ENCODE results near the gene NCK2. TPM values are rescaled to one million over a fixed set of nuclear protein-coding genes. Genes with fewer than 3 reads are reported as not detected.
A peak's percentile ranks its signal among the peaks of the same experiment; 100 is the strongest.

Gene NCK2
- polyA plus RNA-seq, 3 donors, result 2.5 to 18.2 (median 7.6) TPM

GRCh38 chr2:105906481-105906880 lies 161.8 kb downstream of the NCK2 start:
- H3K27ac Mint-ChIP-seq, result peak overlapping the region in 1 of 7 donors; percentile 31
- DNase-seq, result no peak
- H3K4me1 Mint-ChIP-seq, result peaks cover 1% of the 10 kb centered on the region
- no peak overlapping the region for H3K4me3 Mint-ChIP-seq
- no peaks in the 10 kb centered on the region for H3K36me3 ChIP-seq (replicated peaks in 1 of 2; ENCODE audit: control insufficient read depth in 1 of 2, insufficient read depth in 2 of 2, low read length in 2 of 2)
- no peak overlapping the region for H3K9ac ChIP-seq (ENCODE audit: insufficient read depth, low read length, poor library complexity, severe bottlenecking)
- H3K27ac ChIP-seq (ENCODE audit: low read depth in 1 of 2, low read length in 2 of 2), result no peak overlapping the region
- H3K36me3 Mint-ChIP-seq, result no peaks in the 10 kb centered on the region
- peaks cover 0 to 5% (median 2%) of the 10 kb centered on the region in 7 donors for H3K9me3 Mint-ChIP-seq
- no peak overlapping the region for H3K4me2 ChIP-seq (replicated peaks; ENCODE audit: extremely low read depth, low read length, poor library complexity, severe bottlenecking)
- WGBS (ENCODE audit: insufficient coverage), result 100% methylated on average over 1 of the region's 3 CpGs
- no peaks in the 10 kb centered on the region for H3K4me1 ChIP-seq (ENCODE audit: control insufficient read depth in 1 of 2, insufficient read depth in 2 of 2, low read length in 2 of 2)
- H2AFZ ChIP-seq (ENCODE audit: insufficient read depth, low read depth, low read length, poor library complexity, severe bottlenecking), result no peak overlapping the region
- H3K79me2 ChIP-seq (ENCODE audit: insufficient read depth, low read length), result no peaks in the 10 kb centered on the region
- H3K27me3 ChIP-seq (ENCODE audit: control insufficient read depth in 2 of 2, insufficient read depth in 2 of 2, low read length in 2 of 2), result no peaks in the 10 kb centered on the region
- intact Hi-C loops (cut with micrococcal nuclease), result no loop called here
- TF ChIP-seq CTCF (IDR thresholded peaks at IDR 0.05), result no peak
- no peaks in the 10 kb centered on the region for H4K20me1 ChIP-seq (ENCODE audit: insufficient read depth, low read length)
- peaks cover 0 to 7% of the 10 kb centered on the region in 2 donors for H3K9me3 ChIP-seq (replicated peaks in 1 of 2; ENCODE audit: control insufficient read depth in 1 of 2, insufficient read depth in 1 of 2, low read length in 2 of 2)
- no peak overlapping the region for H3K4me3 ChIP-seq (replicated peaks in 1 of 3; ENCODE audit: low read depth in 2 of 3, low read length in 3 of 3)
- H3K27me3 Mint-ChIP-seq (ENCODE audit: low read depth in 3 of 3), result peaks cover 0 to 1% (median 0%) of the 10 kb centered on the region in 3 donors

- no peak overlapping the region for H3K4me2 ChIP-seq (replicated peaks; ENCODE audit: extremely low read depth, low read length, poor library complexity, severe bottlenecking)
- no peak overlapping the region for H3K4me3 Mint-ChIP-seq
- no peaks in the 10 kb centered on the region for H3K36me3 Mint-ChIP-seq
- intact Hi-C loops (cut with micrococcal nuclease), result no loop called here
- H3K4me1 Mint-ChIP-seq, result peaks cover 1% of the 10 kb centered on the region
- H3K9me3 ChIP-seq (replicated peaks in 1 of 2; ENCODE audit: control insufficient read depth in 1 of 2, insufficient read depth in 1 of 2, low read length in 2 of 2), result peaks cover 0 to 5% of the 10 kb centered on the region in 2 donors
- no peaks in the 10 kb centered on the region for H4K20me1 ChIP-seq (ENCODE audit: insufficient read depth, low read length)
- no peaks in the 10 kb centered on the region for H3K36me3 ChIP-seq (replicated peaks in 1 of 2; ENCODE audit: control insufficient read depth in 1 of 2, insufficient read depth in 2 of 2, low read length in 2 of 2)
- H3K27me3 ChIP-seq (ENCODE audit: control insufficient read depth in 2 of 2, insufficient read depth in 2 of 2, low read length in 2 of 2), result no peaks in the 10 kb centered on the region
- peaks cover 0 to 8% (median 2%) of the 10 kb centered on the region in 7 donors for H3K9me3 Mint-ChIP-seq
- no peak overlapping the region for H3K27ac Mint-ChIP-seq
- TF ChIP-seq CTCF (IDR thresholded peaks at IDR 0.05), result no peak
- no peak overlapping the region for H2AFZ ChIP-seq (ENCODE audit: insufficient read depth, low read depth, low read length, poor library complexity, severe bottlenecking)
- WGBS (ENCODE audit: insufficient coverage), result no CpG with 5 or more reads among the region's 4 CpGs
- H3K27ac ChIP-seq (ENCODE audit: low read depth in 1 of 2, low read length in 2 of 2), result no peak overlapping the region
- H3K4me3 ChIP-seq (replicated peaks in 1 of 3; ENCODE audit: low read depth in 2 of 3, low read length in 3 of 3), result no peak overlapping the region
- no peak for DNase-seq
- H3K4me1 ChIP-seq (ENCODE audit: control insufficient read depth in 1 of 2, insufficient read depth in 2 of 2, low read length in 2 of 2), result no peaks in the 10 kb centered on the region
- peaks cover 0 to 1% (median 0%) of the 10 kb centered on the region in 3 donors for H3K27me3 Mint-ChIP-seq (ENCODE audit: low read depth in 3 of 3)
- H3K79me2 ChIP-seq (ENCODE audit: insufficient read depth, low read length), result no peaks in the 10 kb centered on the region
- no peak overlapping the region for H3K9ac ChIP-seq (ENCODE audit: insufficient read depth, low read length, poor library complexity, severe bottlenecking)
Observed at GRCh38 chr2:105907184-105907583, 162.5 kb downstream of the NCK2 start.

Data from CD14-positive monocyte (primary cell).